HCT116 (cell line): Measurements from ENCODE around the gene ABCC1. TPM values are rescaled to one million over a fixed set of nuclear protein-coding genes. Genes with fewer than 3 reads are reported as not detected.
"Not testable (repeated sequence)": the region's sequence is repeated elsewhere in the genome, so short reads cannot be mapped to it uniquely, and the experiment has no call there.

Experiments
- ATAC-seq: fragments of 200-7000 bp; cut with Tn5 transposase; 2 replicates; pipeline ENCODE4 v1.9.1; 2020; ENCODE audit warnings: mild to moderate bottlenecking, moderate library complexity
- BruUV-seq: library from RNA; stranded (reverse); fragments of 400-500 nt; replicated peaks from 2 replicates; lab custom pipeline; 2021; lab: Mats Ljungman, UMichigan
- CTCF ChIA-PET: fragments of 300-600 bp; sonication (Branson Sonifier 250); formaldehyde crosslinking; loops from one replicate; lab custom pipeline; 2021; ENCODE audit warnings: antibody characterized with exemption; lab: Charles Lee
- POLR2A ChIA-PET: fragments of 300-600, 350-600 bp; sonication (Branson Sonifier 250); formaldehyde crosslinking; loops from one replicate; lab custom pipeline; 2021; ENCODE audit warnings: antibody characterized with exemption; lab: Charles Lee
- RAD21 ChIA-PET, 2 experiments: fragments of 300-600 bp; sonication (Branson Sonifier 250); formaldehyde crosslinking; loops; one replicate each; lab custom pipeline; 2023; ENCODE audit warnings: low total read pairs in 2 of 2; ENCODE audit not compliant: uncharacterized antibody in 2 of 2, unreplicated experiment in 2 of 2, low non-redundant PET in 1 of 2; lab: Charles Lee
- DNase-seq: peaks from one replicate; pipeline ENCODE4 v3.0.0-alpha.2; 2010; ENCODE audit warnings: low read depth, low spot score
- H2AFZ ChIP-seq: fragments of 200-600 bp; shearing (Covaris generic), sonication (generic); 2 replicates; pipeline ENCODE4 v1.6.1; 2017; ENCODE audit warnings: low read depth, mixed run types, mixed read lengths, antibody characterized with exemption, low read length; ENCODE audit not compliant: poor library complexity, severe bottlenecking
- H3K27ac ChIP-seq: 2 replicates; pipeline ENCODE4 v1.5.1; 2012; ENCODE audit warnings: low read depth, low read length
- H3K27me3 ChIP-seq: fragments of 200-600 bp; sonication (generic); 2 replicates; pipeline ENCODE4 v1.6.1; 2016; ENCODE audit warnings: mixed run types, low read length, mixed read lengths; ENCODE audit not compliant: insufficient read depth
- H3K36me3 ChIP-seq, 2 experiments: fragments of 200-500 bp in 1 of 2; fragments of 200-600 bp in 1 of 2; sonication (Bioruptor generic) in 1 of 2; sonication (generic) in 1 of 2; 2 replicates each; pipeline versions ENCODE4 v1.5.1 to v1.6.1; 2014 to 2016; ENCODE audit warnings: low read length in 2 of 2, inconsistent platforms in 1 of 2, mixed read lengths in 1 of 2, mixed run types in 1 of 2; ENCODE audit not compliant: insufficient read depth in 2 of 2, control insufficient read depth in 1 of 2
- H3K4me1 ChIP-seq, 2 experiments: fragments of 200-600 bp in 1 of 2; sonication (generic) in 1 of 2; 2 replicates each; pipeline versions ENCODE4 v1.5.1 to v1.6.1; 2012 to 2017; ENCODE audit warnings: low read length in 2 of 2, inconsistent platforms in 1 of 2, mild to moderate bottlenecking in 1 of 2, mixed read lengths in 1 of 2, mixed run types in 1 of 2, moderate library complexity in 1 of 2; ENCODE audit not compliant: insufficient read depth in 2 of 2, control insufficient read depth in 1 of 2
- H3K4me2 ChIP-seq: fragments of 200-600 bp; sonication (generic); 2 replicates; pipeline ENCODE4 v1.6.1; 2017; ENCODE audit warnings: mixed run types, low read length, mixed read lengths
- H3K4me3 ChIP-seq, 2 experiments: fragments of 200-600 bp in 1 of 2; sonication (generic) in 1 of 2; replicated peaks in 1 of 2; 2 replicates each; pipeline ENCODE4 v1.5.1; 2011 to 2016; ENCODE audit warnings: low read length in 2 of 2, control low read depth in 1 of 2, low read depth in 1 of 2, mild to moderate bottlenecking in 1 of 2, mixed read lengths in 1 of 2, mixed run types in 1 of 2
- H3K79me2 ChIP-seq: fragments of 200-600 bp; sonication (generic); 2 replicates; pipeline ENCODE4 v1.6.1; 2017; ENCODE audit warnings: mild to moderate bottlenecking, mixed run types, low read length, moderate library complexity, mixed read lengths; ENCODE audit not compliant: insufficient read depth
- H3K9ac ChIP-seq: fragments of 200-600 bp; sonication (generic); 2 replicates; pipeline ENCODE4 v1.6.1; 2016; ENCODE audit warnings: low read length, mixed read lengths
- H3K9me2 ChIP-seq: fragments of 200-600 bp; sonication (generic), shearing (Covaris generic); 2 replicates; pipeline ENCODE4 v1.6.1; 2017; ENCODE audit warnings: mixed run types, mild to moderate bottlenecking, moderate library complexity; ENCODE audit not compliant: insufficient read depth
- H3K9me3 ChIP-seq, 2 experiments: fragments of 200-500 bp in 1 of 2; fragments of 200-600 bp in 1 of 2; sonication (Bioruptor generic) in 1 of 2; sonication (generic) in 1 of 2; 2 replicates each; pipeline ENCODE4 v1.6.1; 2014 to 2017; ENCODE audit warnings: low read length in 2 of 2, mixed read lengths in 2 of 2, inconsistent platforms in 1 of 2, low read depth in 1 of 2, mild to moderate bottlenecking in 1 of 2, mixed run types in 1 of 2, moderate library complexity in 1 of 2; ENCODE audit not compliant: control insufficient read depth in 1 of 2, insufficient read depth in 1 of 2
- H4K20me1 ChIP-seq: fragments of 200-600 bp; sonication (generic), shearing (Covaris generic); 2 replicates; pipeline ENCODE4 v1.6.1; 2017; ENCODE audit warnings: mixed run types, mild to moderate bottlenecking, moderate library complexity; ENCODE audit not compliant: insufficient read depth
- CEBPB ChIP-seq: IDR thresholded peaks from 2 replicates; pipeline ENCODE4 v1.6.1; 2012; ENCODE audit warnings: low read depth
- EZH2phosphoT487 ChIP-seq: fragments of 200-600 bp; IDR thresholded peaks from 2 replicates; pipeline ENCODE4 v1.6.1; 2018; ENCODE audit warnings: antibody characterized with exemption, borderline replicate concordance
- POLR2A ChIP-seq: IDR thresholded peaks from 2 replicates; pipeline ENCODE4 v1.7.0; 2011; ENCODE audit warnings: borderline replicate concordance; ENCODE audit not compliant: insufficient read depth, insufficient read length; ENCODE audit errors: extremely low read depth
- SRF ChIP-seq: IDR thresholded peaks from 2 replicates; pipeline ENCODE4 v1.6.1; 2012; ENCODE audit warnings: low read depth
- TCF7L2 ChIP-seq: IDR thresholded peaks from 2 replicates; pipeline ENCODE4 v1.7.0; 2011; ENCODE audit warnings: borderline replicate concordance, inconsistent platforms; ENCODE audit not compliant: insufficient read depth, insufficient read length; ENCODE audit errors: extremely low read depth
- ZFX ChIP-seq: fragments of 450-650 bp; IDR thresholded peaks from 2 replicates; pipeline ENCODE4 v1.6.1; 2017
- ZNF274 ChIP-seq: fragments of 200-500 bp; sonication (Bioruptor generic); IDR thresholded peaks from 2 replicates; pipeline ENCODE4 v1.6.1; 2014; ENCODE audit warnings: mild to moderate bottlenecking, low read depth, low read length, inconsistent platforms
- intact Hi-C: fragments of 100-400 bp; cut with micrococcal nuclease; formaldehyde crosslinking; loops from 2 replicates; pipeline ENCODE4 v1.10.0; 2022
- total RNA-seq: library from RNA; stranded (reverse); gene quantifications from one replicate; pipeline ENCODE4 v1.2.1, GENCODE V29; 2021; ENCODE audit not compliant: unreplicated experiment

Gene ABCC1
- total RNA-seq, 1 experiment from 2014 or later: 61.9 TPM

DNA sequence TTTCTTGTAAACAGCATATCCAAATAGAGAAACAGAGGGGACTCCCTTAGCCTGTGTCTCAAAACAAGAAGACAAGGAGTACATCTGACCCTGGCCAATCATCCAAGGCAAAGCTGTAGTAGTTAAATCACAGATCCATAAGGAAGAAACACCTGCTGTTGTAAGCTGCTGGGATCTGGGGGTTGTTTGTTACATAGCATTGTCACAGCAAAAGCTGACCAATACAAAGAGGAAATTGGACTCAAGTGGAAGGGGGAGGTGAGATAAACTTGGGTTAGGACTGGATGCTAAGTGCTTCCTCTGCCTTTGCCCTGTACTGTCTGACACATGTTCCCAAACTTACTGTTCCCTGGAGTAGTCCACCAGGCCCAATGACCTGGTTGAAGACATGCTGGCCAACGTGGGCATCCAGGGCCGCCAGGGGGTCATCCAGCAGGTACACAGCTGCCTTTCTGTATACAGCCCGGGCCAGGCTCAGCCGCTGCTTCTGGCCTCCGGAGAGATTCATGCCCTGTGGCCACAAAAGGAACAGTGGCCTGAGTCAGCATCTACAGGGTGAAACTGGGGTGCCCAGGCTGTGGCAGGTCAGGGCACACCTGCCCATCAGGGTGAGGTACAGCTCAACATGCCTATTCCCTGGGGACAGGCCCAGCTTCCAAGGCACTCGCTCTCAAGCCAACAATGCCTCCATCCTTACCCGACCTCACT is 229.2 kb downstream of the ABCC1 start:
- CTCF ChIA-PET: no interaction called here
- intact Hi-C loops: no loop called here
- peaks cover 0 to 9% of the 10 kb centered on the region in 2 experiments; a peak in 1 of 4 replicates for H3K9me3 ChIP-seq
- RAD21 ChIA-PET: no interaction called here
- BruUV-seq: no TSS peak
- no peak overlapping the region for H3K4me3 ChIP-seq
- H3K9ac ChIP-seq: no peak overlapping the region
- no peaks in the 10 kb centered on the region for H3K9me2 ChIP-seq
- no peaks in the 10 kb centered on the region for H3K79me2 ChIP-seq
- H4K20me1 ChIP-seq: no peaks in the 10 kb centered on the region
- POLR2A ChIA-PET: no interaction called here
- TF ChIP-seq EZH2phosphoT487: no peak
- TF ChIP-seq CEBPB: no peak
- no peak for TF ChIP-seq ZFX
- TF ChIP-seq SRF: no peak
- no peak for TF ChIP-seq POLR2A
- no peak for TF ChIP-seq TCF7L2
- no peak for TF ChIP-seq ZNF274
- no peak overlapping the region for H3K27ac ChIP-seq
- ATAC-seq (no peak), DNase-seq (no peak)
- no peaks in the 10 kb centered on the region for H3K4me1 ChIP-seq
- no peak overlapping the region for H2AFZ ChIP-seq
- no peaks in the 10 kb centered on the region for H3K27me3 ChIP-seq
- H3K4me2 ChIP-seq: no peak overlapping the region
- no peaks in the 10 kb centered on the region for H3K36me3 ChIP-seq

DNA sequence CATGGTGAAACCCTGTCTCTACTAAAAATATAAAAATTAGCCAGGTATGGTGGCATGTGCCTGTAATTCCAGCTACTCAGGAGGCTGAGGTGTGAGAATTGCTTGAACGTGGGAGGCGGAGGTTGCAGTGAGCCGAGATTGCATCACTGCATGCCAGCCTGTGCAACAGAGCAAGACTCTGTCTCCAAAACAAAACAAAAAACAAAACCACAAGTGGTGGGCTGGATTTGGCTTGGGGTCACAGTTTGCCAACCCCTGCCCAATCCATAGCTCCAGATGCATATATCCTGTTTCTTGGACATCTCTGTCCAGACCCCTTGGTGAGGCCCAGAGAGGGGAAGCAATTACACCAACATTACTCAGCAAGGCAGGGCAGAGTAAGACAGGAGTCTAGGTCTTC is 232.3 kb downstream of the ABCC1 start:
- H3K9ac ChIP-seq, H3K27me3 ChIP-seq, RAD21 ChIA-PET, BruUV-seq, intact Hi-C loops, H3K36me3 ChIP-seq, DNase-seq, H3K79me2 ChIP-seq, ATAC-seq, H3K9me2 ChIP-seq, H2AFZ ChIP-seq, CTCF ChIA-PET, H3K4me1 ChIP-seq, H3K4me3 ChIP-seq, H4K20me1 ChIP-seq, H3K4me2 ChIP-seq, POLR2A ChIA-PET, H3K9me3 ChIP-seq, H3K27ac ChIP-seq: not testable (repeated sequence)
